Uterine smooth muscle cell (primary cell): ENCODE data around the gene FCER2. TPM values are rescaled to one million over a fixed set of nuclear protein-coding genes. Genes with fewer than 3 reads are reported as not detected.

ENCODE experiments used
- total RNA-seq: library from RNA; depleted of rRNA; stranded (reverse); fragments of >200 nt; gene quantifications from 2 replicates; pipeline ENCODE4 v1.2.3, GENCODE V29; 2014

FCER2 gene
- not detected in 2 replicates for total RNA-seq

DNA sequence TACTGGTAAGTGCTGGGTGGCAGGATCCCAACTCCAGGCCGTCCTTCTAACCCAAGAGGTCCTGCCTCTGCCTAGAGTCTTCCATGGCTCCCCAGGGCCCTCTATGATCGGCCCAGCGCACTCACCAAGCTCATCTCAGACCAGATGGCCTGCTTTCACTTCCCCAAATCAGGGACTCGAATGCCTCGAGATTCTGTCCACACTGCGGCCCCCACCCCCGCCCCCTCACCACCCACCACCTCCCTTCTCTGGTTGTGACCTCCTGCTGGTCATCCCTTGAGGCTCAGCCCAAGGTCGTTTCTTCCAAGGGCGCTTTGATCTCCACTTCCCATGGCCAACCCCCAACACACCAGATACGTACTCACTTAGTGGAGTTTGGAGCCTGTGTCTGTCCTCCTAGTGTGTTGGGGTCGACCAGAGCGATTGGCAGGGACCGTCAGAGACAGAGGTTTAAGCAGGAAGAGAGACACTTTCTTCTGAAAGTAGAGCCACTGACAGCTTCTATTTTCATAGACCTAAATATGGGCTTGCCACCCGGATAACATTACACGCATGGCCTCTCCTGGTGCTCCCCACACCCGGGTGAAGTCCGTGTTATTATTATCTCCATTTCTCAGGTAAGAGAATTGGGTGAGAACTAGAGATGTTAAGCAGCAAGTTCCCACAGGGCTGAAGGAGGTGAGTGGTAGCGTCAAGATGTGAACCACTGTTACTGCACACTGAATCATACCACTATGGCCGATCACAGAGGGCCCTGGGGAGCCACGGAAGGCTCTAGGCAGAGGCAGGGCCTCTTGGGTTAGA lies at the start of gene FCER2:
Gene FCER2 (minus strand): TSS at position 478 of the 804 bp plus-strand sequence. CDS start 2,371 bp downstream, outside the sequence.

GRCh38 chr19:7746903-7747884 lies 45.3 kb upstream of the FCER2 start, which contains the start of gene CD209:
CD209 (minus strand) TSS chr19:7747534; CDS start chr19:7747511, 23 bp downstream.

GRCh38 chr19:7732045-7732444 lies 30.1 kb upstream of the FCER2 start, which contains the start of gene CLEC4G:
CLEC4G (minus strand) TSS chr19:7732110; CDS start chr19:7732102, 8 bp downstream.

GRCh38 chr19:7680606-7681339 lies 21.2 kb downstream of the FCER2 start, which contains the start of gene TRAPPC5:
TRAPPC5 (plus strand) TSS chr19:7680833; CDS start chr19:7682254, 1,421 bp downstream.

GRCh38 chr19:7676854-7677253 lies 25.1 kb downstream of the FCER2 start, which contains the start of gene MCEMP1:
MCEMP1 (plus strand) TSS chr19:7677090; CDS start chr19:7677121, 31 bp downstream.

DNA sequence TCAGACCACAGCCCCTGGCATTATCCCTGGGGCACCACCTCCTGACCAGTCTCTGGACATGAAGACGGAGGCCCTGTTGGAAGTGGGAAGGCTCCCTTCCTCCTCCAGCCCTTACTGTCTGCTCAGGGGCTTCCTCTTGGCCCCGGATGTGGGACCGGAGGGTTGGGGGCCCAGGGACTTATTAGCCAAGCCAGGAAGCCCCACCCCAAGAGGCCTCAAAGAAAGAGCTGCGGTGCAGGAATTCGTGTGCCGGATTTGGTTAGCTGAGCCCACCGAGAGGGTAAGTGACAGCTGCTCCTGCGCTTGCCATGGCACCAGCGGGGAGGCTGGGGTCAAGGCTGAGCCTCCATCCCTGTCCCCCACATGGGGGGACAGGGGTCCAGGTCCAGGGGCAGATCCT lies 33.1 kb downstream of the FCER2 start, which contains the start of gene RETN:
Gene RETN (plus strand): TSS at position 208 of the 400 bp plus-strand sequence. CDS start 278 bp downstream, outside the sequence.

Other genes with a start within 250 kb of the FCER2 start
- gene PEX11G, start 213.1 kb downstream of the FCER2 start, total RNA-seq = 3.2 and 4.1 TPM in 2 replicates
- gene ZNF358, start 186.0 kb downstream of the FCER2 start, total RNA-seq = 8.2 and 16.5 TPM in 2 replicates
- 4.5 and 4.6 TPM in 2 replicates for gene MCOLN1, start 179.5 kb downstream of the FCER2 start, total RNA-seq
- 60.2 and 96.3 TPM in 2 replicates for gene PNPLA6, start 166.4 kb downstream of the FCER2 start, total RNA-seq
- not detected in 2 replicates for gene CAMSAP3, start 106.3 kb downstream of the FCER2 start, total RNA-seq
- gene XAB2, start 72.6 kb downstream of the FCER2 start, total RNA-seq = 28.6 and 34.5 TPM in 2 replicates
- gene PET100, start 72.3 kb downstream of the FCER2 start, total RNA-seq = 13.2 and 17.1 TPM in 2 replicates
- not detected in 2 replicates for gene PCP2, start 68.4 kb downstream of the FCER2 start, total RNA-seq
- 6.2 and 8.4 TPM in 2 replicates for gene STXBP2, start 65.0 kb downstream of the FCER2 start, total RNA-seq
- gene RETN, start 33.1 kb downstream of the FCER2 start, total RNA-seq = not detected in 2 replicates
- not detected in 2 replicates for gene MCEMP1, start 25.0 kb downstream of the FCER2 start, total RNA-seq
- gene TRAPPC5, start 21.3 kb downstream of the FCER2 start, total RNA-seq = 74.4 and 78.4 TPM in 2 replicates
- gene CLEC4G, start 30.0 kb upstream of the FCER2 start, total RNA-seq = not detected in 2 replicates
- gene CD209, start 45.4 kb upstream of the FCER2 start, total RNA-seq = not detected in 2 replicates
- gene CLEC4M, start 61.1 kb upstream of the FCER2 start, total RNA-seq = not detected in 2 replicates
- gene EVI5L, start 128.1 kb upstream of the FCER2 start, total RNA-seq = 12.3 and 23.0 TPM in 2 replicates
- gene PRR36, start 172.3 kb upstream of the FCER2 start, total RNA-seq = not detected in 2 replicates
- 9.2 and 10.7 TPM in 2 replicates for gene LRRC8E, start 186.4 kb upstream of the FCER2 start, total RNA-seq
- 10.0 and 13.4 TPM in 2 replicates for gene MAP2K7, start 201.7 kb upstream of the FCER2 start, total RNA-seq
- gene TGFBR3L, start 212.7 kb upstream of the FCER2 start, total RNA-seq = 0.89 and 1.00 TPM in 2 replicates
- 25.8 and 35.0 TPM in 2 replicates for gene SNAPC2, start 218.2 kb upstream of the FCER2 start, total RNA-seq
- gene CTXN1, start 224.0 kb upstream of the FCER2 start, total RNA-seq = 1.1 and 2.6 TPM in 2 replicates
- 53.8 and 67.4 TPM in 2 replicates for gene TIMM44, start 241.5 kb upstream of the FCER2 start, total RNA-seq